HG02938 (cell line): ENCODE results near the gene SLC25A47.
"Not testable (repeated sequence)": the region's sequence is repeated elsewhere in the genome, so short reads cannot be mapped to it uniquely, and the experiment has no call there.

Experiments
- ATAC-seq: cut with Tn5 transposase; IDR thresholded peaks from one replicate; pipeline ENCODE4 v1.9.1; 2021; ENCODE audit warnings: mild to moderate bottlenecking, moderate library complexity; ENCODE audit not compliant: unreplicated experiment

SLC25A47 gene

GRCh38 chr14:100289916-100290606 lies 33.1 kb upstream of the SLC25A47 start:
- ATAC-seq, result no peak

- ATAC-seq, result no peak
These were observed 32.4 kb upstream of the SLC25A47 start for GRCh38 chr14:100290607-100291304.

GRCh38 chr14:100291305-100292075 lies 31.6 kb upstream of the SLC25A47 start:
- ATAC-seq, result no peak

GRCh38 chr14:100292301-100292775 lies 30.8 kb upstream of the SLC25A47 start:
- no peak for ATAC-seq

- no peak for ATAC-seq
These were observed 30.2 kb upstream of the SLC25A47 start for GRCh38 chr14:100292776-100293461.

- ATAC-seq, result no peak
These were observed 29.5 kb upstream of the SLC25A47 start for GRCh38 chr14:100293497-100294212.

- ATAC-seq, result peak; percentile 35
These were observed 28.8 kb upstream of the SLC25A47 start for GRCh38 chr14:100294213-100294962.

GRCh38 chr14:100294963-100295330 lies 28.2 kb upstream of the SLC25A47 start:
- ATAC-seq, result no peak

GRCh38 chr14:100295376-100296105 lies 27.6 kb upstream of the SLC25A47 start:
- no peak for ATAC-seq

- ATAC-seq, result no peak
These were observed 27.0 kb upstream of the SLC25A47 start for GRCh38 chr14:100296106-100296651.

- not testable (repeated sequence) for ATAC-seq
These were observed 26.4 kb upstream of the SLC25A47 start for GRCh38 chr14:100296729-100297128.

- peak; percentile 92 for ATAC-seq
These were observed 25.5 kb upstream of the SLC25A47 start for GRCh38 chr14:100297320-100298300.

GRCh38 chr14:100298551-100299237 lies 24.4 kb upstream of the SLC25A47 start:
- no peak for ATAC-seq

GRCh38 chr14:100299238-100299560 lies 23.9 kb upstream of the SLC25A47 start:
- no peak for ATAC-seq

- ATAC-seq, result no peak
These were observed 20.5 kb upstream of the SLC25A47 start for GRCh38 chr14:100302616-100303015.

- ATAC-seq, result no peak
These were observed 20.0 kb upstream of the SLC25A47 start for GRCh38 chr14:100303179-100303578.

- ATAC-seq, result no peak
These were observed 19.2 kb upstream of the SLC25A47 start for GRCh38 chr14:100303925-100304324.
